Spleen (tissue), 11 donors: ENCODE results near the gene HERC6. TPM values are rescaled to one million over a fixed set of nuclear protein-coding genes. Genes with fewer than 3 reads are reported as not detected.

Experiments used
- DNase-seq: peaks from one replicate; pipeline ENCODE4 v3.0.0-alpha.2; 2020
- H3K27ac ChIP-seq, 8 donors: fragments of 200-600 bp; sonication (generic) in 7 of 8; 1 replicate in 4 of 8; 2 replicates in 4 of 8; pipeline versions ENCODE4 v1.5.0 to v1.8.0; 2016 to 2021; ENCODE audit warnings: inconsistent platforms in 4 of 8, mild to moderate bottlenecking in 4 of 8, moderate library complexity in 1 of 8
- H3K27me3 ChIP-seq, 7 donors: fragments of 200-600 bp; sonication (generic) in 6 of 7; replicated peaks in 1 of 7; 1 replicate in 4 of 7; 2 replicates in 3 of 7; pipeline versions ENCODE4 v1.5.0 to v1.8.0; 2016 to 2021; ENCODE audit warnings: inconsistent platforms in 3 of 7, mild to moderate bottlenecking in 1 of 7
- H3K36me3 ChIP-seq, 6 donors: fragments of 200-600 bp; sonication (generic) in 5 of 6; 1 replicate in 4 of 6; 2 replicates in 2 of 6; pipeline versions ENCODE4 v1.5.0 to v1.8.0; 2016 to 2021; ENCODE audit warnings: inconsistent platforms in 2 of 6
- H3K4me1 ChIP-seq, 6 donors: fragments of 200-600 bp; sonication (generic) in 5 of 6; 1 replicate in 3 of 6; 2 replicates in 3 of 6; pipeline versions ENCODE4 v1.5.0 to v1.8.0; 2016 to 2021; ENCODE audit warnings: inconsistent platforms in 3 of 6
- H3K4me3 ChIP-seq, 8 donors: fragments of 200-600 bp; sonication (generic) in 7 of 8; 1 replicate in 4 of 8; 2 replicates in 4 of 8; pipeline versions ENCODE4 v1.5.0 to v1.8.0; 2016 to 2021; ENCODE audit warnings: inconsistent platforms in 4 of 8, mild to moderate bottlenecking in 4 of 8, moderate library complexity in 2 of 8
- H3K9me3 ChIP-seq, 8 donors: fragments of 200-600 bp; sonication (generic) in 7 of 8; 1 replicate in 4 of 8; 2 replicates in 4 of 8; pipeline versions ENCODE4 v1.5.0 to v1.8.0; 2016 to 2021; ENCODE audit warnings: inconsistent platforms in 4 of 8
- CTCF ChIP-seq, 11 experiments: fragments of 200-600 bp in 7 of 11; fragments of 450-650 bp in 4 of 11; sonication (generic) in 4 of 11; IDR thresholded peaks in 8 of 11; conservative IDR thresholded peaks in 3 of 11; 1 replicate in 7 of 11; 2 replicates in 4 of 11; pipeline versions ENCODE4 v1.4.0 to v1.8.0; 2016 to 2021; ENCODE audit warnings: antibody characterized with exemption in 11 of 11, inconsistent platforms in 4 of 11, mild to moderate bottlenecking in 1 of 11
- POLR2A ChIP-seq, 3 donors: fragments of 450-650 bp; IDR thresholded peaks; one replicate each; pipeline ENCODE4 v1.5.1; 2017; ENCODE audit warnings: antibody characterized with exemption in 3 of 3, mild to moderate bottlenecking in 1 of 3
- POLR2AphosphoS5 ChIP-seq, 3 donors: sonication (generic); formaldehyde crosslinking; IDR thresholded peaks; one replicate each; pipeline ENCODE4 v1.5.1; 2017; ENCODE audit warnings: antibody characterized with exemption in 3 of 3
- WGBS, 5 donors: extraction: QIAGEN DNeasy Blood & Tissue Kit in 3 of 5; methylation state at CpG; one replicate each; pipeline versions ENCODE4 v1.1.5 to v1.1.7; 2013 to 2018; 5-methylcytosine and 5-hydroxymethylcytosine counted together
- intact Hi-C: fragments of 100-400 bp; cut with DNase I; formaldehyde crosslinking; loops from one replicate; pipeline ENCODE4 v1.15.0; 2023; ENCODE audit warnings: low total_unique reads
- polyA plus RNA-seq, 3 donors: library from polyadenylated mRNA; stranded (reverse); fragments of 200-250 nt; gene quantifications; one replicate each; pipeline ENCODE4 v1.2.1, GENCODE V29; 2013
- total RNA-seq, 7 donors: library from RNA; depleted of rRNA in 3 of 7; stranded (reverse); fragments of >200 nt in 3 of 7; fragmentation: NEBNext Ultra II Directional in 4 of 7; extraction: Animal tissue kit (Norgen Biotek cat#: 25700) in 4 of 7; gene quantifications; one replicate each; pipeline versions ENCODE4 v1.1.0 to v1.2.1, GENCODE V29; 2016 to 2021
- donor health status: healthy with polysubstance abuse.
- donor health status: DM: no; HTN: no; CAD: no; lungs with moderate emphysema.
- donor health status: DM: no; HTN: no; CAD: no.
- donor health status: Bipolar disorder and iron deficiency.
- donor health status: healthy.
- donor health status: DM: no; HTN: no; CAD: no.
- donor health status: DM: yes; HTN: yes; CAD: no.

HERC6 gene
- total and polyA plus RNA-seq, 10 donors = 2.8 to 13.6 (median 10.8) TPM

- H3K27ac ChIP-seq = no peak overlapping the region
- no peak overlapping the region for H3K4me3 ChIP-seq
- intact Hi-C loops = no loop called here
- no peak for DNase-seq
- TF ChIP-seq POLR2A (IDR thresholded peaks at IDR 0.05) (no peak), CTCF (IDR thresholded peaks at IDR 0.05 in 8 of 11, conservative IDR thresholded peaks at IDR 0.05 in 3 of 11) (no peak), POLR2AphosphoS5 (IDR thresholded peaks at IDR 0.05) (no peak)
- H3K4me1 ChIP-seq = no peaks in the 10 kb centered on the region
- H3K9me3 ChIP-seq = no peaks in the 10 kb centered on the region
- peaks cover 0 to under 1% (median 0%) of the 10 kb centered on the region in 6 donors for H3K36me3 ChIP-seq
- no peaks in the 10 kb centered on the region for H3K27me3 ChIP-seq
Observed at GRCh38 chr4:88448889-88449288, 70.2 kb downstream of the HERC6 start.

DNA sequence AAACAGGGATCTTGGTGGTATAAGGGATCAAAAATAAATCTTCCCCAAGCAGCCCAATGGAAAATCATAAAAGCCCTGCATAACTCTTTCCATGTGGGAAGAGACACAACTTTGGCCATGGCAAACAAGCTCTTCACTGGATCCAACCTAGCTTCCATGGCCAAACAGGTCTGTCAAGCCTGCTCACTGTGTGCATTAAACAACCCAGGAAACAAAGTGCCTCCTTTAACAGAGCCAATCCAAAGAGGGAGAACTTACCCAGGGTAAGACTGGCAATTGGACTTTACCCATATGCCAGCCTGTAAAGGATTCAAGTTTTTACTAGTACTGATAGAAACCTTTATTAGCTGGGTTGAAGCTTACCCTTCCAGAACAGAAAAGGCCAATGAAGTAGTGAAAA lies 70.6 kb downstream of the HERC6 start:
- H3K27me3 ChIP-seq = no peaks in the 10 kb centered on the region
- TF ChIP-seq POLR2AphosphoS5 (IDR thresholded peaks at IDR 0.05) (no peak), POLR2A (IDR thresholded peaks at IDR 0.05) (no peak), CTCF (IDR thresholded peaks at IDR 0.05 in 8 of 11, conservative IDR thresholded peaks at IDR 0.05 in 3 of 11) (no peak)
- intact Hi-C loops = no loop called here
- no peak overlapping the region for H3K4me3 ChIP-seq
- H3K27ac ChIP-seq = no peak overlapping the region
- H3K9me3 ChIP-seq = no peaks in the 10 kb centered on the region
- no peaks in the 10 kb centered on the region for H3K36me3 ChIP-seq
- no peak for DNase-seq
- H3K4me1 ChIP-seq = no peaks in the 10 kb centered on the region

GRCh38 chr4:88451205-88451604 lies 72.6 kb downstream of the HERC6 start:
- Histone ChIP-seq H3K4me3 (no peak overlapping the region), H3K4me1 (peaks cover 0 to 16% (median 10%) of the 10 kb centered on the region in 6 donors), H3K27me3 (no peaks in the 10 kb centered on the region), H3K36me3 (no peaks in the 10 kb centered on the region), H3K27ac (no peak overlapping the region), H3K9me3 (no peaks in the 10 kb centered on the region)
- TF ChIP-seq POLR2A (IDR thresholded peaks at IDR 0.05) (no peak), POLR2AphosphoS5 (IDR thresholded peaks at IDR 0.05) (no peak), CTCF (IDR thresholded peaks at IDR 0.05 in 8 of 11, conservative IDR thresholded peaks at IDR 0.05 in 3 of 11) (no peak)
- intact Hi-C loops = loop anchor here (10.0 kb wide), 1 partner anchor 66 kb away; no protein-coding TSS in a partner anchor
- WGBS, 5 donors = 82 to 92% (median 87%) methylated on average over 2 of the region's 2 CpGs
- no peak for DNase-seq

DNA sequence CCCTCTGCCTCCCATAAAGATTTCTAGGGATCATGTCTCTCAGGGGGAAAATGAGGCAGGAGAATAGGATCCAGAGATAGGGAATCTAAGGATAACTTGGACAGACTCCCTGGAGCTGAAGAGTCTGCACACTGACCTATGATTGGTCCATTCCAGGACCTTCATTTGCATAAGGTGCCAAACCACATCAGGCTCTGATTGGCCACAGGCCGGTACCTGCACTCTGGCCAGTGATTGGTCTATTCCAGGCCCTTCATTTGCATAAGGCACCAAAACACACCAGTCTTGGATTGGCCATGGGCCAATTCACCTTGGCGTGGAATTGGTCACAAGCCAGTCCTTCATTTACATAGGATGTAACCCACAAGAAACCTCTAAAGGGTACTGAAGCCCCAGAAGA lies 74.3 kb downstream of the HERC6 start:
- no peak for TF ChIP-seq CTCF (IDR thresholded peaks at IDR 0.05 in 8 of 11, conservative IDR thresholded peaks at IDR 0.05 in 3 of 11)
- H3K27ac ChIP-seq = no peak overlapping the region
- no peak overlapping the region for H3K4me3 ChIP-seq
- DNase-seq = no peak
- H3K9me3 ChIP-seq = no peaks in the 10 kb centered on the region
- no peaks in the 10 kb centered on the region for H3K27me3 ChIP-seq
- H3K36me3 ChIP-seq = no peaks in the 10 kb centered on the region
- intact Hi-C loops = loop anchor here (10.0 kb wide), 1 partner anchor 68 kb away; no protein-coding TSS in a partner anchor
- WGBS, 5 donors = 79 to 95% (median 89%) methylated on average over 2 of the region's 2 CpGs
- peaks cover 0 to 26% (median 12%) of the 10 kb centered on the region in 6 donors for H3K4me1 ChIP-seq
